Left lung (tissue), 14 donors: ENCODE data around the gene PRKCI. TPM values are rescaled to one million over a fixed set of nuclear protein-coding genes. Genes with fewer than 3 reads are reported as not detected.

Experiments used
- ATAC-seq: fragments of 200-7000 bp; cut with Tn5 transposase; one replicate; pipeline ENCODE4 v1.9.1; 2020; ENCODE audit warnings: moderate library complexity
- DNase-seq, 4 donors: peaks; one replicate each; pipeline ENCODE4 v3.0.0-alpha.2; 2013 to 2020
- H3K27ac ChIP-seq, 2 donors: fragments of 200-600 bp; sonication (generic) in 1 of 2; one replicate each; pipeline versions ENCODE4 v1.5.0 to v1.8.0; 2020 to 2021
- H3K27me3 ChIP-seq, 2 donors: fragments of 200-600 bp; sonication (generic) in 1 of 2; one replicate each; pipeline versions ENCODE4 v1.5.0 to v1.8.0; 2020 to 2021
- H3K36me3 ChIP-seq, 2 donors: fragments of 200-600 bp; sonication (generic) in 1 of 2; one replicate each; pipeline versions ENCODE4 v1.5.0 to v1.8.0; 2020 to 2021
- H3K4me1 ChIP-seq, 2 donors: fragments of 200-600 bp; one replicate each; pipeline ENCODE4 v1.8.0; 2021
- H3K4me3 ChIP-seq, 2 donors: fragments of 200-600 bp; sonication (generic) in 1 of 2; one replicate each; pipeline versions ENCODE4 v1.5.0 to v1.8.0; 2020 to 2021; ENCODE audit warnings: mild to moderate bottlenecking in 1 of 2
- H3K9me3 ChIP-seq, 2 donors: fragments of 200-600 bp; sonication (generic) in 1 of 2; one replicate each; pipeline versions ENCODE4 v1.5.0 to v1.8.0; 2020 to 2021
- intact Hi-C, 2 donors: fragments of 100-400 bp; cut with DNase I; formaldehyde crosslinking; loops; one replicate each; pipeline versions ENCODE4 v1.11.2 to v1.14.2; 2022
- long read RNA-seq, 12 donors: library from polyadenylated mRNA in 2 of 12; unstranded in 2 of 12; transcript quantifications; one replicate each; pipeline ENCODE4 v2.0.0 and lab custom pipeline, GENCODE V29; 2019 to 2026
- polyA plus RNA-seq, 6 donors: library from polyadenylated mRNA; unstranded; fragments of 120-200 nt; gene quantifications; one replicate each; pipeline ENCODE4 v1.2.1, GENCODE V29; 2013; ENCODE audit not compliant: insufficient read length in 6 of 6
- total RNA-seq, 2 donors: library from RNA; stranded (reverse); fragmentation: NEBNext Ultra II Directional; extraction: Animal tissue kit (Norgen Biotek cat#: 25700); gene quantifications; one replicate each; pipeline ENCODE4 v1.2.1, GENCODE V29; 2021
- TF ChIP-seq, protein P1 (sequence below), 2 donors: fragments of 200-600 bp; sonication (generic) in 1 of 2; IDR thresholded peaks; one replicate each; pipeline versions ENCODE4 v1.5.0 to v1.8.0; 2021; ENCODE audit warnings: antibody characterized with exemption in 2 of 2
- donor health status: DM: no; HTN: yes; CAD: no.
- donor health status: DM: no; HTN: no; CAD: no.

PRKCI gene
- total RNA-seq (10 to 100 TPM; 33.0 to 40.1 TPM), polyA plus RNA-seq (10 to 100 TPM; 58.8 to 82.4 (median 70.3) TPM)
- long read RNA-seq, donor 1, full-length matches to known transcripts = 33 of 77 reads
- long read RNA-seq, donor 1, partial matches to known transcripts = 44 of 77 reads
- long read RNA-seq, donor 1, other reads (novel, unspliced or antisense) = 0 of 77 reads
- long read RNA-seq, donor 2, full-length matches to known transcripts = 15 of 35 reads
- long read RNA-seq, donor 2, partial matches to known transcripts = 20 of 35 reads
- long read RNA-seq, donor 2, other reads (novel, unspliced or antisense) = 0 of 35 reads
- long read RNA-seq, donor 3, full-length matches to known transcripts = 21 of 30 reads
- long read RNA-seq, donor 3, partial matches to known transcripts = 9 of 30 reads
- long read RNA-seq, donor 3, other reads (novel, unspliced or antisense) = 0 of 30 reads
- long read RNA-seq, donor 4, full-length matches to known transcripts = 9 of 14 reads
- long read RNA-seq, donor 4, partial matches to known transcripts = 2 of 14 reads
- long read RNA-seq, donor 4, other reads (novel, unspliced or antisense) = 3 of 14 reads
- long read RNA-seq, donor 5, full-length matches to known transcripts = 27 of 44 reads
- long read RNA-seq, donor 5, partial matches to known transcripts = 17 of 44 reads
- long read RNA-seq, donor 5, other reads (novel, unspliced or antisense) = 0 of 44 reads
- long read RNA-seq, donor 6, full-length matches to known transcripts = 16 of 25 reads
- long read RNA-seq, donor 6, partial matches to known transcripts = 9 of 25 reads
- long read RNA-seq, donor 6, other reads (novel, unspliced or antisense) = 0 of 25 reads
- long read RNA-seq, donor 7, full-length matches to known transcripts = 10 of 25 reads
- long read RNA-seq, donor 7, partial matches to known transcripts = 15 of 25 reads
- long read RNA-seq, donor 7, other reads (novel, unspliced or antisense) = 0 of 25 reads
- long read RNA-seq, donor 8, full-length matches to known transcripts = 17 of 33 reads
- long read RNA-seq, donor 8, partial matches to known transcripts = 16 of 33 reads
- long read RNA-seq, donor 8, other reads (novel, unspliced or antisense) = 0 of 33 reads
- long read RNA-seq, donor 9 = 0 reads
- long read RNA-seq, donor 10, full-length matches to known transcripts = 5 of 9 reads
- long read RNA-seq, donor 10, partial matches to known transcripts = 2 of 9 reads
- long read RNA-seq, donor 10, other reads (novel, unspliced or antisense) = 2 of 9 reads
- long read RNA-seq, donor 11, full-length matches to known transcripts = 17 of 31 reads
- long read RNA-seq, donor 11, partial matches to known transcripts = 14 of 31 reads
- long read RNA-seq, donor 11, other reads (novel, unspliced or antisense) = 0 of 31 reads
- long read RNA-seq, donor 12, full-length matches to known transcripts = 18 of 48 reads
- long read RNA-seq, donor 12, partial matches to known transcripts = 30 of 48 reads
- long read RNA-seq, donor 12, other reads (novel, unspliced or antisense) = 0 of 48 reads

DNA sequence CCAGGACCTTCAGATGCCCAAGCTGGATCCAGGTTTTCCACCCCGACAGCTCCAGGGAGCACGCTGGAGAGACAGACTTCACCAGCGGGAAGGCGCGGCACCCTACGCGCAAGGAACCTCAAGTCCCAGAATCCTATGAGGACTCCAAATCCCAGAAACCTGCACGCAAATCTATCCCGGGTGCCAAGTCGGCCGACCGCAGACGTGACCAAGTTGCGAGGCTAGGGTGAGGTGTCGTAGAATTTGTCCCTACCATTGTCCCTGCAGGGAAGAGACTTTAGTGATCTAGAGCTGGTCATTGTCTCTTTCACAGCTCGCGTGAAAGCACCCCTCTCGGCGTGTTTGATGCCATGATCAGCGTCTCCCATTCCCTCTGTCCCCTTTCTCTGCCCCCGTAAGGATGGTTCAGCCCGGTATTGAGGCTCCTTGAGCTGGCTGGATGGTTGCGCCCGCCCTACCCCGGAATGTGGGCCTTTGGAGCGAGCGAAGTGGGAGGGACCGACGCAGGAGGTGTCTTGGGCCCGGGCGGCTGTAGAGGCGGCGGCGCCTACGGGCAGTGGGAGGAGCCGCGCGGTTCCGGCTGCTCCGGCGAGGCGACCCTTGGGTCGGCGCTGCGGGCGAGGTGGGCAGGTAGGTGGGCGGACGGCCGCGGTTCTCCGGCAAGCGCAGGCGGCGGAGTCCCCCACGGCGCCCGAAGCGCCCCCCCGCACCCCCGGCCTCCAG is at the start of gene PRKCI:
Gene PRKCI, plus strand, starts transcription at position 501 of the 723 bp plus-strand sequence. CDS start 246 bp downstream, outside the sequence.
- TF ChIP-seq, protein P1, sequence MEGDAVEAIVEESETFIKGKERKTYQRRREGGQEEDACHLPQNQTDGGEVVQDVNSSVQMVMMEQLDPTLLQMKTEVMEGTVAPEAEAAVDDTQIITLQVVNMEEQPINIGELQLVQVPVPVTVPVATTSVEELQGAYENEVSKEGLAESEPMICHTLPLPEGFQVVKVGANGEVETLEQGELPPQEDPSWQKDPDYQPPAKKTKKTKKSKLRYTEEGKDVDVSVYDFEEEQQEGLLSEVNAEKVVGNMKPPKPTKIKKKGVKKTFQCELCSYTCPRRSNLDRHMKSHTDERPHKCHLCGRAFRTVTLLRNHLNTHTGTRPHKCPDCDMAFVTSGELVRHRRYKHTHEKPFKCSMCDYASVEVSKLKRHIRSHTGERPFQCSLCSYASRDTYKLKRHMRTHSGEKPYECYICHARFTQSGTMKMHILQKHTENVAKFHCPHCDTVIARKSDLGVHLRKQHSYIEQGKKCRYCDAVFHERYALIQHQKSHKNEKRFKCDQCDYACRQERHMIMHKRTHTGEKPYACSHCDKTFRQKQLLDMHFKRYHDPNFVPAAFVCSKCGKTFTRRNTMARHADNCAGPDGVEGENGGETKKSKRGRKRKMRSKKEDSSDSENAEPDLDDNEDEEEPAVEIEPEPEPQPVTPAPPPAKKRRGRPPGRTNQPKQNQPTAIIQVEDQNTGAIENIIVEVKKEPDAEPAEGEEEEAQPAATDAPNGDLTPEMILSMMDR (IDR thresholded peaks at IDR 0.05) = no peak
- Histone ChIP-seq H3K27ac (peak within 1 kb of the TSS; percentile 83 to 89), H3K36me3 (no peaks in the 10 kb centered on the region), H3K9me3 (no peaks in the 10 kb centered on the region), H3K4me3 (peak within 1 kb of the TSS; percentile 77 to 81), H3K27me3 (no peaks in the 10 kb centered on the region), H3K4me1 (peaks cover 0 to 20% of the 10 kb centered on the region in 2 donors)
- ATAC-seq (peak; percentile 97), DNase-seq (peak; percentile 96 to 99 (median 98))
- intact Hi-C loops = no loop called here

DNA sequence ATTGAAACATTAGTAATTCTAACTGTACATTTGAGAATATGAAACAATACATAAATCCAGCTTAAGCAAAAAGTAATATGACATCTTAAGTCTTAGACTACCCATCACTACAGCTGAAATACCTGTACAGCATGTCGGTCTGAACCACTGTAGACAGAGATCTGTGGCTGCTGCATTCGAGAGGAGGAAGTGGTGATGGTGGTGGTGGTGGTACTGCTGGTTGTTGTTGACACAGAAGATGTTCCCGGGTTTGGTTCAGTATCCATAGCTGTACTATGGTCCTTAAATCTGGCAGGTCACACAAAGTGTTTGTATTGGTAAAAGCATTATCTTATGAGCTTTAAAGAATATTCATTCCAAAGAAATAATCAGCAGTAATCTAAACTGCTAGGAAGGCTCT is 43.6 kb upstream of the PRKCI start:
- peaks cover 0 to 50% of the 10 kb centered on the region in 2 donors for H3K36me3 ChIP-seq
- DNase-seq (no peak), ATAC-seq (no peak)
- H3K27ac ChIP-seq = peak overlapping the region in 1 of 2 donors; percentile 98
- H3K27me3 ChIP-seq = no peaks in the 10 kb centered on the region
- TF ChIP-seq, protein P1 (IDR thresholded peaks at IDR 0.05) = no peak
- H3K4me1 ChIP-seq = peaks cover 14 to 45% of the 10 kb centered on the region in 2 donors
- no peaks in the 10 kb centered on the region for H3K9me3 ChIP-seq
- H3K4me3 ChIP-seq = peak overlapping the region in 1 of 2 donors; percentile 93
- intact Hi-C loops = no loop called here

DNA sequence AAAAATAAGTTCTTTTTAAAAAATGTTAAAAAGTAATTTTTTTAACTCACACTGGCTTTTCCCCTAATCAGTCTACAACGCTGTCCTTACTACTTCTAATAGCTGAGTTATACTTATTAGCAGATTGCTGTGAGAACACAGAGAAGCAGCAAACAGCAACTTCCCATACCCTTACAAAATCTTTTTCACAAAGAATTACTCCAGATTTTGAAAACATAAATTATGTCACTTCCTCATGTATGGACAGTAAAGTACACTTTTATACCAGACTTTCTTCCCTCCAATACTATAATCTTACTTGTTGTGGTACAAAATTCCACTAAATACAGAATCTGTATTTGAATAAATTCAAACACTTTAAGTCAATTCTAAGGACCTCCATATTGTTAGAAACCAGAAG is 42.8 kb upstream of the PRKCI start:
- Histone ChIP-seq H3K27me3 (no peaks in the 10 kb centered on the region), H3K4me1 (peaks cover 14 to 37% of the 10 kb centered on the region in 2 donors), H3K27ac (peak overlapping the region in 1 of 2 donors; percentile 98), H3K9me3 (no peaks in the 10 kb centered on the region), H3K36me3 (peaks cover 0 to 42% of the 10 kb centered on the region in 2 donors), H3K4me3 (peak overlapping the region; percentile 4 to 93)
- ATAC-seq = no peak
- TF ChIP-seq, protein P1 (IDR thresholded peaks at IDR 0.05) = no peak
- intact Hi-C loops = no loop called here
- DNase-seq = no peak
